Bronchial epithelial cell (primary cell): ENCODE results near the gene NOP16. TPM values are rescaled to one million over a fixed set of nuclear protein-coding genes. Genes with fewer than 3 reads are reported as not detected.

Experiments used
- DNase-seq: peaks from one replicate; pipeline ENCODE4 v3.0.0-alpha.2; 2010; ENCODE audit warnings: low read depth
- FAIRE-seq: peaks from 2 replicates; lab custom pipeline; 2011; peaks lifted over from hg19 to GRCh38; lab: Jason Lieb, UNC
- H3K27me3 ChIP-seq: 2 replicates; pipeline ENCODE4 v1.5.1; 2011; ENCODE audit warnings: low read length; ENCODE audit not compliant: control insufficient read depth, insufficient read depth
- H3K36me3 ChIP-seq: 2 replicates; pipeline ENCODE4 v1.5.1; 2011; ENCODE audit warnings: low read length; ENCODE audit not compliant: control insufficient read depth, insufficient read depth
- H3K4me3 ChIP-seq: 2 replicates; pipeline ENCODE4 v1.5.1; 2011; ENCODE audit warnings: mild to moderate bottlenecking, low read depth, low read length, control low read depth
- total RNA-seq: library from RNA; depleted of rRNA; stranded (reverse); fragments of >200 nt; gene quantifications from 2 replicates; pipeline ENCODE4 v1.2.1, GENCODE V29; 2014
- TF ChIP-seq, protein P1 (sequence below): IDR thresholded peaks from 2 replicates; pipeline ENCODE4 v1.5.1; 2011; ENCODE audit warnings: mild to moderate bottlenecking, moderate library complexity, low read length, control low read depth, inconsistent platforms; ENCODE audit not compliant: insufficient read depth, severe bottlenecking

The NOP16 gene
- total RNA-seq, 1 donor from 2014 or later = 36.1 TPM

DNA sequence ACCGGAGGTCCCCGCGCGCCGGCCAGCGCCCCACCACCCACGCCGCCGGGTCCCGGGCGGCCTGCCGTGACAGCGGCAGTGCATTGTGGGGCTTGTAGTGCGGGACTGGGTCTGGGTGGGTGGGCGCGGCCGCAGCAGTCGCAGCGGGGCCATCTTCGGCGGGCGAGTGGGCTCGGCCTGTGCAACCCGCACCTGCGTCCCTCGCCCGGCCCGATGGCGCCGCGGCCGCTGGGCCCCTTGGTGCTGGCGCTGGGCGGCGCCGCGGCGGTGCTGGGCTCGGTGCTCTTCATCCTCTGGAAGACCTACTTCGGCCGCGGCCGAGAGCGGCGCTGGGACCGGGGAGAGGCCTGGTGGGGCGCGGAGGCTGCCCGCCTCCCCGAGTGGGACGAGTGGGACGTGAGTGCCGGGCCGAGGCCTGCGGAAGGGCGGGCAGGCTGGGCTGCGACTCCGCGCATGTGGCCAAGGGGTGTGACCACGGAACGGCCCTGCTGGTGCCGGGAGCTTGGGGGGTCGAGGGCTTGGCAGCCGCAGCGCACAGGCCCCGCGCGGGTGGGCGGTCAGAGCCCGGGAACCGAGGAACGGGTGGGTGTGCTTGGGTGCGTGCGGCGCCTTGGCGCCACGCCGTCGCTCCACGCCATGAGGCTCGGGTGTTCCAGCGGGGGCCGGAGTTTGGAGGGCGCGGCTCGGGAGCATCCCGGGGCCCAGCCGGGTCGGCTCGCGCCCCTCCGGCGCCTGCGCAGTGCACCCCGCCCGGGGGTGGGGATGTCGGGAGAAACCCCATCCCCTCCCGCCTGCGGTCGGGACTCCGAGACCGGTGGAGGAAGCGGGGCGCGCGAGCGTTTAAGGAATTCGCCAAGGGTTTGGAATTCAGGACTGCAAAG lies 22.8 kb downstream of the NOP16 start, which contains the start of gene ARL10:
Gene ARL10, plus strand, starts transcription at position 137 of the 881 bp plus-strand sequence. Its CDS starts 77 bp downstream, at position 214.
- DNase-seq = peak; percentile 18

DNA sequence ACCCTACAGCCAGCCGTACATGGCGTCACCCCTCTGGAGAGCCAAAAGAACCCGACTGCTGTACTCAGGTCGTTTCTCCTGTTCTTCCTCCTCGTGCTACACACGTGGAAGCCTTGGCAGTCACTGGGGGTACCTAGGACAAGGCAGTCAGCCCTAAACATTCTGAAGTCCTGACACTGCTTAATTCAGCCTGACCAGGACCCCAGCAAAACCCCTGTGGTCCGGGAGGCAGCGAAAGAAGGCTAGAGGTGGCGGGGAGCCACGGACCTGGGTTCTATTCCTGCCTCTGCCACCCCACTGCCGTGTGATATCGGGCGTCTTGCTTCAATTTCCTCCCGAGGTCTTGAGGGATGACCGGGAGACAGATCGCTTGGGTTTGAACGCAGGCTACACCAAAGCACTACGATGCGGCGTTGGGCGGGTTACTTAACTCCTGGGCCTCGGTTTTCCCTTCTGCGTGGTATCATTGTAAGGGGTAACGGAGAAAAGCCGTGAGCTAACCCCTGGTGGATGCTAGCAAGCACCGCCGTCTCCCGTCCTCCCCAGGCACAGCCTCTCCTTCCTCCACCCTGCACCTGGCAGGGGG lies 23.5 kb downstream of the NOP16 start:
- H3K27me3 ChIP-seq = no peaks in the 10 kb centered on the region
- no peak for FAIRE-seq
- peaks cover 3% of the 10 kb centered on the region for H3K36me3 ChIP-seq
- peak overlapping the region; percentile 70 for H3K4me3 ChIP-seq
- peak; percentile 7 for DNase-seq
- TF ChIP-seq, protein P1, sequence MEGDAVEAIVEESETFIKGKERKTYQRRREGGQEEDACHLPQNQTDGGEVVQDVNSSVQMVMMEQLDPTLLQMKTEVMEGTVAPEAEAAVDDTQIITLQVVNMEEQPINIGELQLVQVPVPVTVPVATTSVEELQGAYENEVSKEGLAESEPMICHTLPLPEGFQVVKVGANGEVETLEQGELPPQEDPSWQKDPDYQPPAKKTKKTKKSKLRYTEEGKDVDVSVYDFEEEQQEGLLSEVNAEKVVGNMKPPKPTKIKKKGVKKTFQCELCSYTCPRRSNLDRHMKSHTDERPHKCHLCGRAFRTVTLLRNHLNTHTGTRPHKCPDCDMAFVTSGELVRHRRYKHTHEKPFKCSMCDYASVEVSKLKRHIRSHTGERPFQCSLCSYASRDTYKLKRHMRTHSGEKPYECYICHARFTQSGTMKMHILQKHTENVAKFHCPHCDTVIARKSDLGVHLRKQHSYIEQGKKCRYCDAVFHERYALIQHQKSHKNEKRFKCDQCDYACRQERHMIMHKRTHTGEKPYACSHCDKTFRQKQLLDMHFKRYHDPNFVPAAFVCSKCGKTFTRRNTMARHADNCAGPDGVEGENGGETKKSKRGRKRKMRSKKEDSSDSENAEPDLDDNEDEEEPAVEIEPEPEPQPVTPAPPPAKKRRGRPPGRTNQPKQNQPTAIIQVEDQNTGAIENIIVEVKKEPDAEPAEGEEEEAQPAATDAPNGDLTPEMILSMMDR = no peak

More for the DNA sequence above, 22.8 kb downstream of the NOP16 start, which contains the start of gene ARL10:
- Histone ChIP-seq H3K36me3 (peaks cover 5% of the 10 kb centered on the region), H3K27me3 (no peaks in the 10 kb centered on the region), H3K4me3 (peak within 1 kb of the TSS; percentile 70)
- TF ChIP-seq, protein P1 = no peak
- no peak for FAIRE-seq

DNA sequence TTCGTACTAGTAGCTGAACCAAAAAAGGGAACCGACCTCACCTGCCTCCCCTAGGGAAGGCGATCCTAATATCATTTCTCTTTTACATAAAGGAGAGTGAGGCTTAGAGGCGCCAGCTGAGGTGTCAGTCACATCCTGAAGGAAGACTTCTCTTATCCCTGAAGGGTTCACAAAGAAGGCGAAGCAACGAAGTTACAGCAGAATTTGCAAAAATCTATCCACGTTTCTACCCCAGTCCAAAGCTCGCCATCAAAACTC lies 26.2 kb downstream of the NOP16 start:
- H3K27me3 ChIP-seq = no peaks in the 10 kb centered on the region
- TF ChIP-seq, protein P1 = no peak
- no peak for FAIRE-seq
- peaks cover 5% of the 10 kb centered on the region for H3K36me3 ChIP-seq
- peak overlapping the region; percentile 84 for H3K4me3 ChIP-seq
- DNase-seq = no peak

GRCh38 chr5:176361437-176362232 lies 26.8 kb downstream of the NOP16 start, which contains the start of gene KIAA1191:
KIAA1191 (minus strand) TSS chr5:176361764; CDS start chr5:176359508, 2,256 bp downstream.
- peak within 1 kb of the TSS; percentile 84 for H3K4me3 ChIP-seq
- H3K27me3 ChIP-seq = no peaks in the 10 kb centered on the region
- peaks cover 6% of the 10 kb centered on the region for H3K36me3 ChIP-seq
- TF ChIP-seq, protein P1 = peak; percentile 35
- DNase-seq (peak; percentile 83), FAIRE-seq (no peak)

DNA sequence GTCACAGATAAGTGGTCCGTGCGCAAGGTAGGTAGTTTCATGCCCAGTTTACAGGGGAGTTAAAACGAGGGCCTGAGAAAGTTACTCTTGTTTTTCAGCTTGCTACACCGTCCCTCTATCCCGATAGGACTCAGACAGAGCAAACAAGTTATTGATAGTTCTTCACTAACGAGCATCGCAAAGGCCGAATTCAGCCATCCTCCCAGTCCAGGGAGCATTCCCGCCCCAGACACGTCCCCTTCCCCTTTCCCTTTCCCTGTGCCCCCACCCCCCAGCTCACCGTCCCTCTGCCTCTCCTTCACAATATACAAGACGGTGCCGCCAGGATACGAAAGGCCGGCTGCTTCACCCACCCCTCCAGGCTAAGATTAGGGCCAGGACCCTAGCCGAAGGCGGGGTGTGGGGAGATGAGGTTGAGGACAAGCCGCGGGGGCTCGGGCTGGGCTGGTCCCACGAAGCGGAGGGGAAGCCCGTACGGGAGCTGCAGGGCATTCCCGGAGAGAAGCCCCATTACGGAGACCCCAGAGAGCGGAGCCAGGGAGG lies 27.4 kb downstream of the NOP16 start:
- DNase-seq = peak; percentile 6
- peaks cover 6% of the 10 kb centered on the region for H3K36me3 ChIP-seq
- peak overlapping the region; percentile 84 for H3K4me3 ChIP-seq
- TF ChIP-seq, protein P1 = no peak
- FAIRE-seq = no peak
- H3K27me3 ChIP-seq = no peaks in the 10 kb centered on the region
